PC-9 (cell line): Measurements from ENCODE around the gene UBALD2. TPM values are rescaled to one million over a fixed set of nuclear protein-coding genes. Genes with fewer than 3 reads are reported as not detected.

Source experiments
- BruUV-seq: library from RNA; stranded (reverse); fragments of 400-500 nt; replicated peaks from 2 replicates; lab custom pipeline; 2021; lab: Mats Ljungman, UMichigan
- CTCF ChIA-PET: fragments of 300-600 bp; sonication (Branson Sonifier 250); formaldehyde crosslinking; loops from one replicate; lab custom pipeline; 2022; ENCODE audit warnings: antibody characterized with exemption; lab: Charles Lee
- POLR2A ChIA-PET: fragments of 300-600 bp; sonication (Branson Sonifier 250); formaldehyde crosslinking; loops from one replicate; lab custom pipeline; 2022; ENCODE audit warnings: antibody characterized with exemption; ENCODE audit not compliant: unreplicated experiment; lab: Charles Lee
- DNase-seq, 2 experiments: peaks; one replicate each; pipeline versions ENCODE4 v3.0.0 to v3.0.0-alpha.2; 2015 to 2022; ENCODE audit warnings: mixed read lengths in 1 of 2
- H2AFZ ChIP-seq: fragments of 200-600 bp; sonication (generic); 2 replicates; pipeline ENCODE4 v1.8.1; 2017; ENCODE audit warnings: antibody characterized with exemption
- H3F3A ChIP-seq: fragments of 200-600 bp; sonication (generic); 2 replicates; pipeline ENCODE4 v1.8.1; 2017; ENCODE audit warnings: antibody characterized with exemption, mild to moderate bottlenecking, low read depth; ENCODE audit not compliant: insufficient read depth
- H3K27ac ChIP-seq: fragments of 200-600 bp; sonication (generic); 2 replicates; pipeline ENCODE4 v1.6.1; 2016; ENCODE audit warnings: mixed run types
- H3K27me3 ChIP-seq: fragments of 200-600 bp; sonication (generic); 2 replicates; pipeline ENCODE4 v1.6.1; 2016; ENCODE audit warnings: low read depth, mixed run types; ENCODE audit not compliant: insufficient read depth
- H3K36me3 ChIP-seq: fragments of 200-600 bp; sonication (generic); 2 replicates; pipeline ENCODE4 v1.6.1; 2016; ENCODE audit warnings: low read depth, mixed run types
- H3K4me1 ChIP-seq: fragments of 200-600 bp; sonication (generic); replicated peaks from 2 replicates; pipeline ENCODE4 v1.6.1; 2016; ENCODE audit warnings: mixed run types; ENCODE audit not compliant: insufficient read depth
- H3K4me2 ChIP-seq: fragments of 200-600 bp; sonication (generic); 2 replicates; pipeline ENCODE4 v1.6.1; 2017; ENCODE audit warnings: mixed run types
- H3K4me3 ChIP-seq: fragments of 200-600 bp; sonication (generic); 2 replicates; pipeline ENCODE4 v1.6.1; 2016; ENCODE audit warnings: mixed run types
- H3K79me2 ChIP-seq: fragments of 200-600 bp; sonication (generic); 2 replicates; pipeline ENCODE4 v1.6.1; 2017; ENCODE audit warnings: low read depth, mixed run types
- H3K9me2 ChIP-seq: fragments of 200-600 bp; sonication (generic); 2 replicates; pipeline ENCODE4 v1.8.1; 2017; ENCODE audit warnings: mild to moderate bottlenecking; ENCODE audit not compliant: insufficient read depth
- H3K9me3 ChIP-seq: fragments of 200-600 bp; sonication (generic); 2 replicates; pipeline ENCODE4 v1.8.1; 2016; ENCODE audit warnings: low read depth; ENCODE audit not compliant: insufficient read depth
- H4K20me1 ChIP-seq: fragments of 200-600 bp; sonication (generic); 2 replicates; pipeline ENCODE4 v1.8.1; 2017; ENCODE audit not compliant: insufficient read depth
- CTCF ChIP-seq: fragments of 200-600 bp; sonication (generic); conservative IDR thresholded peaks from 2 replicates; pipeline ENCODE4 v1.6.1; 2017; ENCODE audit warnings: mixed run types, antibody characterized with exemption, mild to moderate bottlenecking, moderate library complexity
- EZH2 ChIP-seq: fragments of 200-600 bp; sonication (generic); IDR thresholded peaks from 2 replicates; pipeline ENCODE4 v1.8.0; 2017; ENCODE audit warnings: antibody characterized with exemption, low read depth
- intact Hi-C: fragments of 100-400 bp; cut with micrococcal nuclease; formaldehyde crosslinking; loops from one replicate; pipeline ENCODE4 v1.10.0; 2022; ENCODE audit not compliant: unreplicated experiment
- total RNA-seq: library from RNA; stranded (reverse); gene quantifications from 2 replicates; pipeline ENCODE4 v1.2.3, GENCODE V29; 2021

The UBALD2 gene
- total RNA-seq, 1 experiment from 2014 or later, result 134 TPM

DNA sequence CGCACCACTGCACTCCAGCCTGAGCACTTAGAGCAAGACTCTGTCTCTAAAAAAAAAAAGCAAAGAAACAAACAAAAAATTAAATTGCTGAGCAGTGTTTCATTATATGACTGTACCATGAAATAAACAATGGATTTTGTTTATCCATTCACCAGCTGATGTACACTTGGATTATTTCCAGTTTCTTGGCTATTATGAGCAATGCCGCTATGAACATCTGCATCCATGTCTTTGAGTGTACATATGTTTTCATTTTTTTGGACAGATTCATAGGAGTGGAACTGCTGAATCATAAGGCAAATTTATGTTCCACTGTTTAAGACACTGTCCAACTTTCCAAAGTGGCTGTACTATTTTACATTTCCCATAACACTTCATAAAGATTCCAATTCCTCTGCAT lies 32.8 kb upstream of the UBALD2 start:
- H3K36me3 ChIP-seq, result no peaks in the 10 kb centered on the region
- H3K9me3 ChIP-seq, result no peaks in the 10 kb centered on the region
- no peak for DNase-seq
- no peaks in the 10 kb centered on the region for H3K27me3 ChIP-seq
- BruUV-seq, result no TSS peak
- no peaks in the 10 kb centered on the region for H3K79me2 ChIP-seq
- H3K4me1 ChIP-seq, result no peaks in the 10 kb centered on the region
- no peak overlapping the region for H3K4me2 ChIP-seq
- no peak overlapping the region for H3K4me3 ChIP-seq
- CTCF ChIA-PET, result interaction anchor here (0.7 kb wide), 1 partner anchor 14 kb away, joined by 5 read pairs; no protein-coding TSS in a partner anchor
- peaks cover 2% of the 10 kb centered on the region; the same call in 1 of the 2 replicates for H3F3A ChIP-seq
- H3K9me2 ChIP-seq, result no peaks in the 10 kb centered on the region
- no peaks in the 10 kb centered on the region for H4K20me1 ChIP-seq
- POLR2A ChIA-PET, result interaction anchor here (0.6 kb wide), 1 partner anchor 33 kb away, joined by 3 read pairs; the partner anchor contains the start of gene UBALD2
- intact Hi-C loops, result no loop called here
- no peak overlapping the region for H2AFZ ChIP-seq
- no peak for TF ChIP-seq CTCF
- no peak for TF ChIP-seq EZH2
- no peak overlapping the region for H3K27ac ChIP-seq

DNA sequence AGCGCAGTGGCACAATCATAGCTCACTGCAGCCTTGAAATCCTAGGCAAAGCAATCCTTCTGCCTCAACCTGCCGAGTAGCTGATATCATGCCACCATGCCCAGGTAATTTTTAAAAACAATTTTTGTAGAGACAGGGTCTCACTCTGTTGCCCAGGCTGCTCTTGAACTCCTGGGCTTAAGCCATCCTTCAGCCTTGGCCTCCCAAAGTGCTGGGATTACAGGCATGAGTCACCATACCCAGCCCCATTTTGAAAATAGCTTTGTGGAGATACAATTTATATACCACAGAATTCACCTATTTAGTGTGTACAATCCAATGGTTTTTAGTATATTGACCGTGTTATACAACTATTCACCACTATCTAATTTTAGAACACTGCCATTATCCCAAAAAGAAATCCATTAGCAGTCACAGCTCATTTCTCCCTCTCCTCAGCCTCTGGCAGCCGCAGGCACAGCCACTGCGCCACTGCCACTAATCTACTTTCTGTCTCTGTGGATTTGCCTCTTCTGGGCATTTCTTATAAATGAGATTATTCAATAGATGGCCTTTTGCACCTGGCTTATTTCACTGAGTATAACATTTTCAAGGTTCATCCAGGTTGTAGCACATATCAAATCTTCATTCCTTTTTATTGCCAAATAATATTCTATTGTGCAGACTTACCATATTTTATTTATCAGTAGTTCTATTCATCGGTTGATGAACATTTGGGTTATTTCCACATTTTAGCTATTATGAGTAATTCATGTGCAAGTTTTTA lies 31.4 kb upstream of the UBALD2 start:
- TF ChIP-seq CTCF, result no peak
- no peak for TF ChIP-seq EZH2
- H3K9me2 ChIP-seq, result no peaks in the 10 kb centered on the region
- no peaks in the 10 kb centered on the region for H3K27me3 ChIP-seq
- H3K27ac ChIP-seq, result no peak overlapping the region
- no peaks in the 10 kb centered on the region for H3K4me1 ChIP-seq
- H3K36me3 ChIP-seq, result no peaks in the 10 kb centered on the region
- H2AFZ ChIP-seq, result no peak overlapping the region
- H3K4me3 ChIP-seq, result no peak overlapping the region
- peaks cover 7% of the 10 kb centered on the region; the same call in 1 of the 2 replicates for H3F3A ChIP-seq
- H3K9me3 ChIP-seq, result no peaks in the 10 kb centered on the region
- CTCF ChIA-PET, result no interaction called here
- no peaks in the 10 kb centered on the region for H4K20me1 ChIP-seq
- POLR2A ChIA-PET, result interaction anchor here (0.6 kb wide), 1 partner anchor 9 kb away, joined by 4 read pairs; no protein-coding TSS in a partner anchor
- H3K79me2 ChIP-seq, result no peaks in the 10 kb centered on the region
- no peak overlapping the region for H3K4me2 ChIP-seq
- DNase-seq, result no peak
- intact Hi-C loops, result no loop called here
- BruUV-seq, result no TSS peak

DNA sequence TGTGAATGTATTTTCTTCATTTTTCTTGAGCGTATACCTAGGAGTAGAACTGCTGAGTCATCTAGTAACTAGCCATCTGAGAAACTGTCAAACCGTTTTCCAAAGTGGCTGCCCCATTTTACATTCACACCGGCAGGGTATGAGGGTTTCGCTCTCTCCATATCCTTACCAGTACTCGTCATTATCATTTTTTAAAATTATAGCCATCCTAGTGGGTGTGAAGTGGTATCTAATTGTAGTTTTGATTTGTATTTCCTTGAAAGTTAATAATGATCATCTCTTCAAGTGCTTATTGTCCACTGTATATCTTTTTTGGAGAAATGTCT lies 30.8 kb upstream of the UBALD2 start:
- CTCF ChIA-PET, result no interaction called here

More for the DNA sequence above, 30.8 kb upstream of the UBALD2 start:
- Histone ChIP-seq H3K79me2 (no peaks in the 10 kb centered on the region), H3K36me3 (no peaks in the 10 kb centered on the region), H3F3A (peaks cover 9% of the 10 kb centered on the region; the same call in 1 of the 2 replicates), H3K27me3 (no peaks in the 10 kb centered on the region), H3K9me3 (no peaks in the 10 kb centered on the region), H3K27ac (no peak overlapping the region), H3K9me2 (no peaks in the 10 kb centered on the region), H3K4me1 (no peaks in the 10 kb centered on the region), H3K4me2 (no peak overlapping the region), H2AFZ (no peak overlapping the region), H3K4me3 (no peak overlapping the region), H4K20me1 (no peaks in the 10 kb centered on the region)
- POLR2A ChIA-PET, result interaction anchor here (0.6 kb wide), 1 partner anchor 10 kb away, joined by 4 read pairs; no protein-coding TSS in a partner anchor
- intact Hi-C loops, result no loop called here
- BruUV-seq, result no TSS peak
- DNase-seq, result no peak
- no peak for TF ChIP-seq EZH2
- no peak for TF ChIP-seq CTCF
